K562 (cell line): ENCODE data around the gene ASS1. TPM values are rescaled to one million over a fixed set of nuclear protein-coding genes. Genes with fewer than 3 reads are reported as not detected.
A peak's percentile ranks its signal among the peaks of the same experiment; 100 is the strongest.

Experiments used
- ADNP ChIP-seq: fragments of 200-800 bp; sonication (Bioruptor generic); IDR thresholded peaks from 2 replicates; pipeline ENCODE4 v1.6.1; 2016; ENCODE audit warnings: missing genetic modification characterization, missing compliant biosample characterization
- AFF1 ChIP-seq, 2 experiments: fragments of 450-650 bp; IDR thresholded peaks; 2 replicates each; pipeline ENCODE4 v1.6.1; 2018; ENCODE audit warnings: mild to moderate bottlenecking in 2 of 2, low read depth in 1 of 2; ENCODE audit not compliant: partially characterized antibody in 2 of 2
- BMI1 ChIP-seq: fragments of 150-350 bp; IDR thresholded peaks from 2 replicates; pipeline ENCODE4 v1.6.1; 2014; ENCODE audit warnings: low read length
- COPS2 ChIP-seq: fragments of 450-650 bp; conservative IDR thresholded peaks from 2 replicates; pipeline ENCODE4 v1.6.1; 2016; ENCODE audit warnings: mild to moderate bottlenecking, moderate library complexity
- HDAC2 ChIP-seq: fragments of 450-650 bp; IDR thresholded peaks from 2 replicates; pipeline ENCODE4 v1.6.1; 2016; ENCODE audit warnings: mild to moderate bottlenecking
- HNRNPLL ChIP-seq: fragments of 200-400 bp; formaldehyde crosslinking; IDR thresholded peaks from 2 replicates; pipeline ENCODE4 v1.6.1; 2017; ENCODE audit warnings: low read length, low read depth, mild to moderate bottlenecking; ENCODE audit not compliant: poor library complexity, severe bottlenecking
- IRF9 ChIP-seq: fragments of 450-650 bp; IDR thresholded peaks from 2 replicates; pipeline ENCODE4 v1.6.1; 2016; ENCODE audit warnings: missing biosample characterization, missing genetic modification characterization
- KAT8 ChIP-seq: fragments of 450-650 bp; IDR thresholded peaks from 2 replicates; pipeline ENCODE4 v1.6.1; 2016; ENCODE audit warnings: low read depth, mild to moderate bottlenecking
- KDM1A ChIP-seq, 2 experiments: fragments of 450-650 bp; IDR thresholded peaks; 2 replicates each; pipeline ENCODE4 v1.6.1; 2016; ENCODE audit warnings: mild to moderate bottlenecking in 2 of 2
- LCOR ChIP-seq: sonication (generic); formaldehyde crosslinking; IDR thresholded peaks from 2 replicates; pipeline ENCODE4 v1.8.0; 2022; ENCODE audit warnings: mild to moderate bottlenecking, missing genetic modification reagents
- MECOM ChIP-seq: fragments of 250-450 bp; sonication (Bioruptor Pico); IDR thresholded peaks from 2 replicates; pipeline ENCODE4 v1.8.0; 2022; ENCODE audit warnings: inconsistent platforms
- MITF ChIP-seq: IDR thresholded peaks from 2 replicates; pipeline ENCODE4 v1.6.1; 2014; ENCODE audit warnings: antibody characterized with exemption
- RCOR1 ChIP-seq, 2 experiments: IDR thresholded peaks; 2 replicates each; pipeline ENCODE4 v1.6.1; 2012; ENCODE audit warnings: low read depth in 2 of 2, low read length in 2 of 2, borderline replicate concordance in 1 of 2, improper control_type of control experiment in 1 of 2
- TBL1XR1 ChIP-seq, 2 experiments: IDR thresholded peaks; 2 replicates each; pipeline ENCODE4 v1.6.1; 2012; ENCODE audit warnings: improper control_type of control experiment in 2 of 2, low read length in 2 of 2, mild to moderate bottlenecking in 1 of 2
- ZNF239 ChIP-seq: fragments of 250-450 bp; sonication (Bioruptor Pico); IDR thresholded peaks from 2 replicates; pipeline ENCODE4 v1.4.0; 2020; ENCODE audit warnings: mild to moderate bottlenecking
- ZNF551 ChIP-seq: fragments of 250-450 bp; sonication (Bioruptor Pico); IDR thresholded peaks from 2 replicates; pipeline ENCODE4 v1.5.0; 2021; ENCODE audit warnings: mild to moderate bottlenecking, moderate library complexity
- ZNF609 ChIP-seq: sonication (generic); formaldehyde crosslinking; IDR thresholded peaks from 2 replicates; pipeline ENCODE4 v1.8.1; 2023; ENCODE audit warnings: missing genetic modification reagents, mild to moderate bottlenecking, borderline replicate concordance
- ZNF717 ChIP-seq: fragments of 250-450 bp; sonication (Bioruptor Pico); IDR thresholded peaks from 2 replicates; pipeline ENCODE4 v1.5.0; 2021
- polyA plus RNA-seq, 8 experiments: library from polyadenylated mRNA; depleted of rRNA in 4 of 8; stranded (reverse) in 5 of 8; unstranded in 3 of 8; fragments of >200 nt; fragmentation: Nextera tagmentation in 2 of 8; fragmentation: Illumina TruSeq in 1 of 8; extraction: Ambion mirVana in 2 of 8; extraction: Trizol in 1 of 8; gene quantifications; 2 replicates each; pipeline versions ENCODE4 v1.2.1 to v1.2.3, GENCODE V29; 2011 to 2014; ENCODE audit warnings: inconsistent platforms in 1 of 8, missing spikeins in 1 of 8
- total RNA-seq, 7 experiments: library from RNA; depleted of rRNA in 6 of 7; stranded (reverse); fragments of >200 nt in 6 of 7; fragmentation: Illumina TruSeq in 2 of 7; extraction: Trizol in 2 of 7; gene quantifications; 2 replicates each; pipeline versions ENCODE4 v1.2.1 to v1.2.3, GENCODE V29; 2011 to 2021; ENCODE audit warnings: low replicate concordance in 1 of 7

ASS1 gene
- total and polyA plus RNA-seq, 9 of the 15 experiments (the other 6 are each of a cell fraction or from before 2014, with no cell fraction given): 1.5 to 5.7 (median 3.7) TPM

- TF ChIP-seq ZNF609 (CRISPR knock-in tag) (no peak), BMI1 (no peak), ZNF717 (CRISPR knock-in tag) (no peak), HDAC2 (peak; percentile 67; the same call in 1 of the 2 replicates), AFF1 (IDR thresholded peaks at IDR 0.05; ENCODE audit: low read depth in 1 of 2, partially characterized antibody in 2 of 2) (no peak), IRF9 (no peak), RCOR1 (IDR thresholded peaks at IDR 0.05; ENCODE audit: borderline replicate concordance in 1 of 2, low read depth in 2 of 2, low read length in 2 of 2) (peak in 1 of 2 experiments; percentile 42; a peak in 1 of 4 replicates), KAT8 (no peak), ZNF239 (no peak), HNRNPLL (no peak), TBL1XR1 (IDR thresholded peaks at IDR 0.05; ENCODE audit: low read length in 2 of 2) (no peak), COPS2 (no peak), KDM1A (IDR thresholded peaks at IDR 0.05) (0 out of 4 replicates have a peak, but pooled peaks of 1 of the 2 experiments have one; percentile 23), MITF (no peak), ZNF551 (CRISPR knock-in tag) (no peak), LCOR (CRISPR knock-in tag) (no peak), MECOM (no peak), ADNP (0 out of 2 replicates have a peak, but pooled peaks have one; percentile 26)
Observed at GRCh38 chr9:130443840-130444492, 795 bp upstream of the ASS1 start (continued).
